Right atrium auricular region (tissue), 2 donors: ENCODE measurements around the gene PROM2. TPM values are rescaled to one million over a fixed set of nuclear protein-coding genes. Genes with fewer than 3 reads are reported as not detected.

Experiments
- DNase-seq: peaks from one replicate; pipeline ENCODE4 v3.0.0-alpha.2; 2019; ENCODE audit warnings: low spot score
- H3K27ac ChIP-seq, 2 donors: fragments of 200-600 bp; sonication (generic); 1 replicate in 1 of 2; 2 replicates in 1 of 2; pipeline ENCODE4 v1.5.1; 2016 to 2019
- H3K27me3 ChIP-seq, 2 donors: fragments of 200-600 bp; sonication (generic); one replicate each; pipeline versions ENCODE4 v1.5.1 to v1.6.0; 2017 to 2019
- H3K36me3 ChIP-seq: fragments of 200-600 bp; sonication (generic); one replicate; pipeline ENCODE4 v1.5.1; 2016
- H3K4me1 ChIP-seq, 2 donors: fragments of 200-600 bp; sonication (generic); one replicate each; pipeline versions ENCODE4 v1.5.1 to v1.6.0; 2017 to 2019
- H3K4me3 ChIP-seq, 2 donors: fragments of 200-600 bp; sonication (generic); 1 replicate in 1 of 2; 2 replicates in 1 of 2; pipeline ENCODE4 v1.5.1; 2017 to 2019; ENCODE audit warnings: mild to moderate bottlenecking in 1 of 2, moderate library complexity in 1 of 2
- H3K9me3 ChIP-seq, 2 donors: fragments of 200-600 bp; sonication (generic); one replicate each; pipeline ENCODE4 v1.5.1; 2019
- CTCF ChIP-seq, 2 donors: fragments of 200-600 bp; sonication (generic); IDR thresholded peaks; one replicate each; pipeline ENCODE4 v1.5.1; 2019; ENCODE audit warnings: antibody characterized with exemption in 2 of 2
- total RNA-seq, 2 donors: library from RNA; depleted of rRNA; stranded (reverse); fragments of >200 nt; gene quantifications; one replicate each; pipeline ENCODE4 v1.1.0, GENCODE V29; 2016

PROM2 gene
- total RNA-seq, 2 donors from 2014 or later: 0.11 to 0.35 TPM

GRCh38 chr2:95329891-95330793, 55.9 kb downstream of the PROM2 start:
- no peak overlapping the region for H3K4me3 ChIP-seq
- no peak for TF ChIP-seq CTCF (IDR thresholded peaks at IDR 0.05)
- H3K27me3 ChIP-seq: no peaks in the 10 kb centered on the region
- no peak for DNase-seq
- no peaks in the 10 kb centered on the region for H3K36me3 ChIP-seq
- no peaks in the 10 kb centered on the region for H3K9me3 ChIP-seq
- no peak overlapping the region for H3K27ac ChIP-seq
- H3K4me1 ChIP-seq: no peaks in the 10 kb centered on the region

GRCh38 chr2:95330794-95331338, 56.6 kb downstream of the PROM2 start:
- no peak for DNase-seq
- Histone ChIP-seq H3K27me3 (no peaks in the 10 kb centered on the region), H3K27ac (no peak overlapping the region), H3K4me1 (no peaks in the 10 kb centered on the region), H3K36me3 (no peaks in the 10 kb centered on the region), H3K4me3 (no peak overlapping the region), H3K9me3 (no peaks in the 10 kb centered on the region)
- no peak for TF ChIP-seq CTCF (IDR thresholded peaks at IDR 0.05)

GRCh38 chr2:95331606-95332005, 57.4 kb downstream of the PROM2 start:
- H3K4me1 ChIP-seq: no peaks in the 10 kb centered on the region
- H3K4me3 ChIP-seq: no peak overlapping the region
- no peaks in the 10 kb centered on the region for H3K9me3 ChIP-seq
- no peak for DNase-seq
- no peaks in the 10 kb centered on the region for H3K36me3 ChIP-seq
- no peak overlapping the region for H3K27ac ChIP-seq
- no peak for TF ChIP-seq CTCF (IDR thresholded peaks at IDR 0.05)
- no peaks in the 10 kb centered on the region for H3K27me3 ChIP-seq

GRCh38 chr2:95332036-95332435, 57.8 kb downstream of the PROM2 start:
- DNase-seq: no peak
- no peaks in the 10 kb centered on the region for H3K9me3 ChIP-seq

GRCh38 chr2:95333056-95333455, 58.8 kb downstream of the PROM2 start:
- no peaks in the 10 kb centered on the region for H3K4me1 ChIP-seq
- no peak overlapping the region for H3K4me3 ChIP-seq
- no peak for DNase-seq
- no peaks in the 10 kb centered on the region for H3K36me3 ChIP-seq
- no peak overlapping the region for H3K27ac ChIP-seq
- no peaks in the 10 kb centered on the region for H3K27me3 ChIP-seq
- no peaks in the 10 kb centered on the region for H3K9me3 ChIP-seq
- no peak for TF ChIP-seq CTCF (IDR thresholded peaks at IDR 0.05)

More at GRCh38 chr2:95332036-95332435, 57.8 kb downstream of the PROM2 start:
- no peak overlapping the region for H3K4me3 ChIP-seq
- H3K36me3 ChIP-seq: no peaks in the 10 kb centered on the region
- no peaks in the 10 kb centered on the region for H3K27me3 ChIP-seq
- no peak for TF ChIP-seq CTCF (IDR thresholded peaks at IDR 0.05)
- H3K4me1 ChIP-seq: no peaks in the 10 kb centered on the region
- H3K27ac ChIP-seq: no peak overlapping the region
